Measurements from ENCODE around the gene SUCLA2.

DNA sequence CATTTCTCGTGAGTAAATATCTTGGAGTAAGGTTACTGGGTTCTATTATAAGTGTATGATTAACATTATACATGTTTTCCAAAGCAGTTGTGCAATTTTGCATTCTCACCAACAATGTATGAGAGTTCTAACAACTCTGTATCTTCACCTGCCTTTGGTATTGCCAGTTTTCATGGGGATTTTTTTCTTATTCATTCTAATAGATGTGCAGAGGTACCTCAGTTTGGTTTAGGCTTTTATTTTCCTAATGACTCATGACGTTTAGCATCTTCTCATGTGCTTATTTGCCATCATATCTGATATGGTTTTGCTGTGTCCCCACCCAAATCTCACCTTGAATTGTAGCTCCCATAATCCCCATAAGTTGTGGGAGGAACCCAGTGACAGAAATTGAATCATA is 28.8 kb upstream of the SUCLA2 start:
- TF ChIP-seq CTCF (IDR thresholded peaks at IDR 0.05), result no peak
- TF ChIP-seq POLR2A (IDR thresholded peaks at IDR 0.05), result no peak

Measured in Peyer's patch (tissue), 4 donors.